GM19238 (cell line): ENCODE results near the gene TEDDM1.
"Not testable (repeated sequence)": the region's sequence is repeated elsewhere in the genome, so short reads cannot be mapped to it uniquely, and the experiment has no call there.

Source experiments
- DNase-seq: peaks from one replicate; pipeline ENCODE4 v3.0.0; 2011; ENCODE audit warnings: low spot score; ENCODE audit not compliant: insufficient read length

TEDDM1 gene

DNA sequence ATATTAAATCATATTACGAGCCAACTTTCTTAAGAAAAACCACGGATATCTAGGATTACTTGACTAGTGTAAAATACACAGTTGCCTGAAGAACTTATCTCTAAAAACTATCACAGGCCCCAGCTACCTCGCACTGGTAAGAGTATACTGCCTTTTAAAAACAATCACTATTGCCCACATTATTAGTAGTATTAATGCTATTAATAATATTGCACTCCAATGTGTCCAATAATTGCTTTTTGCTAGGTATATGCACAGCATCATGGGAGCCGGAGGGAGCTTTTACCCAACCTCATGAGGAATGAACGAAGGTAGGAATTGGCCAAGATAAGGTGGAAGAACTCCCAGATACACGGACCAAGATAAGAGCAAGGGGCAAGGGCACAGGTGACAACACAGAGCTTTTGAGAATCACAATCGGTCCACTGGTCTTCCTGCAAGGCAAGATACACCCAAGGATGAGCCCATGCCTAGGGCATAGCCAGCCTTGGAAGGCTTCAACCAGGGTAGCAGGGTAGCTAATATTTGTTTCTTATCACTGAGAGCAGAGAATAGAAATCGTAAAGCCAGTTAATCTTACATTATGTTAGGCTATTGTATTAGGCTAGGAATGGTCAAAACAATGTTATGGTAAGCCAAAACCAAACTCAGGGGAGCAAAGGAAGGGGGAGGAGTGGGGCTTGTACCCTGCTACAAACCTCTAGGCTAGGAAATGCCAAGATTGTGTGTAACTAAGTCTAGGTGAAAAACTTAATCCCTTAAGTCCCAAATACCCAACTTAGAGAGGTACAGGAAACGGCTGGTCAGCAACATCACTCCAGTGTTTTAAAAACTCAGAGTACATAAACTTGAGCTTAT, 18.3 kb downstream of the TEDDM1 start:
- DNase-seq: no peak

DNA sequence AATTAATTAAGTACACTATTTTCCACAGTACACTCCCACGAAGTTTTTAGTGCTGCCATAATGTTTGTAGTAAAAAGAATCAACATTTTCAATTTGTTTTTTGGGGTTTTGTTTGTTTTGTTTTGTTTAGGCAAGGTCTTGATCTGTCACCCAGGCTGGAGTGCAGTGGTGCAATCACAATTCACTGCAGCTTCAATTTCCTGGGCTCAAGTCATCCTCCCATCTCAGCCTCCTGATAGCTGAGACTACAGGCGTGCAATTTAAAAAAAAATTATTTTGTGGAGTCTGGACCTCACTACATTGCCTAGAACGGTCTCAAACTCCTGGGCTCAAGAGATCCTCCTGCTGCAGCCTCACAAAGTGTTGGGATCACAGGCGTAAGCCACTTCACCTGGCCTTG, 20.3 kb downstream of the TEDDM1 start:
- no peak for DNase-seq

DNA sequence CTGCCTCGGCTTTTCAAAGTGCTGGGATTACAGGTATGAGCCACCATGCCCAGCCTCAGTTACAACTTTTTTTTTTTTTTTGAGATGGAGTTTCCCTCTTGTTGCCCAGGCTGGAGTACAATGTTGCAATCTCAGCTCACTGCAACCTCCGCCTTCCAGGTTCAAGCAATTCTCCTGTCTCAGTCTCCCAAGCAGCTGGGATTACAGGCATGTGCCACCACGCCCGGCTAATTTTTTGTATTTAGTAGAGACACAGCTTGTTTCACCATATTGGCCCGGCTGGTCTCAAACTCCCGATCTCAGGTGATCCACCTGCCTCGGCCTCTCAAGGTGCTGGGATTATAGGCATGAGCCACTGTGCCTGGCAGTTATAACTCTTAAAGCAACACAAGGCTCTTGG, 20.7 kb downstream of the TEDDM1 start:
- not testable (repeated sequence) for DNase-seq

DNA sequence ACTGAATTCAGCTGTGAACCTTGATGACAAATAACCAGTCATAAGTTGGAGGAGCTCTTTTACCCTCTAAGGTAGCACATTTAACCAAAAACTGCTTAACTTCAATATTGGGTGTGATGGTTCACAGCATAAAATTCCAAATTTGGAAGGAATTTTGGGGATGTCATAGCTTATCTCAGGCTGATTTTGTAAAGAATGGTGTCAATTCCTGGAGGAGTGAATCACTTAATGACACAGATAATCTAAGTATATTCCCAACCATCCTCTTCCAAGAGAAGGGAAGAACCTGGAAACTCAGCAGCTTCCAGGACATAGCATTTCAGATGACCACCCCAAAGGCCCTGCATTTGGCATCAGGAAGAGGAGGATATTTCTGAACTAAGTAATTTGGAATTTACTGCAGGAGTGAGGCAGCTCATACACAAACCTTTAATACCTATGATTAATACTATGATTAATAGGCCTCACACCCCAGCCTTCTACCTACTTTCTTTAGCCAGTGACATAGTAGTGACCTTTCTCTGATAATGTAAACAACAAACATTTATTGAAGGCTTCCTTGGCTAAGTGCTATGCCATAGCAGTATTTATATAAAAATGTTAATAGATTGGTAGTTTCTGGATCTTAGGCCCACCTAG, 23.4 kb downstream of the TEDDM1 start:
- no peak for DNase-seq

DNA sequence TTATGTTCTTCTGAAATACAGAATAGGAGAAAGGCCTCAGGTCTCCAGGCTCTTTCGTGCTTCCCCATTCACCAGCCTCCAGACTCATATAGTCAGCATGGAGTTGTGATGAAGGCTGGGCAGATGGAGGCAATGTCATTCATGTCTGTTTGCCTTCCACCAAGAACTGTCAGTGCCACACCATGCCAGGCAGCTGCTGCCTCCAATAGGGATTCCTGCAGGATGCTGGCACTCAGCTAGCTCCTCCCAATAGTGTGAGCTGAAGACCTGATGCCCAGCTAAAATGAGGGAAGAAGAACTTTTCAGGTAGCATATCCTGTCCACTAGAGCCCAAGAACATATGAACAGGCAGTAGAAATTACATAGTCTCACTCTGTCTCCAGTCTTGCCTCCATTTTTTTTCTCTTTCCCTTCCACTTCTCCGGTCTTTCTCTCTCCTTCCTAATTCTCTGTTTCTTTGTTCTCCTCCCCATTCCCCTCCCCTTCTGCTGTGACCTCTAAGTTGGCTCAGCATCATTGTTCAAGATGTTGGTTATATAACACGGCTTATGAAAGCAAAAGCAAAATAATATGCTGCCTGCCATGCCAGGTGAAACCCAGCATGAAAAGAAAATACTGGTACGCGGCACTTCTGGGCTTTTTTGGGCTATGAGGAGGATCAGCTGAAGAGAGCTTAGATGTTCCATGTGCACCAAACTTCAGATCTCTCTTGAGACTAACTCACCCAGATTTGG, 26.2 kb downstream of the TEDDM1 start:
- no peak for DNase-seq

DNA sequence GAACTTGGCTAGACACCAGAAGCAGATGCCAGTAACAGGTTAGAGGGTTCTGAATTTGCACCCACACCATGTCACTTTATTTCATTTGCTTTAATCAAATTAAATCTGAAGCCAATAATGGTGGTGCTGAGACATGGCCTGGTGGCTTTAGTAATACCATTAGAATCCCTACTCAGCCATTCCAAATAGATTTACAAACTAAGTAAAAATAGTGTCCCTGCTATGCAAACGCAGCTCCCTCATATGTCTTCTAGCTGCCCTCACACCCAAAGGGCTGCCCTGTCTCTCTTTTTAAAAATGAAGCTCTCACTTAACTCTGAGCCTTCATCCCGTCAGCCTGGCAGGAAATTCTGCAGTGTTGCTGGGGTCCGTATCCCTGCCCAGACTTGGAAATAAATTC, 29.9 kb downstream of the TEDDM1 start:
- no peak for DNase-seq

DNA sequence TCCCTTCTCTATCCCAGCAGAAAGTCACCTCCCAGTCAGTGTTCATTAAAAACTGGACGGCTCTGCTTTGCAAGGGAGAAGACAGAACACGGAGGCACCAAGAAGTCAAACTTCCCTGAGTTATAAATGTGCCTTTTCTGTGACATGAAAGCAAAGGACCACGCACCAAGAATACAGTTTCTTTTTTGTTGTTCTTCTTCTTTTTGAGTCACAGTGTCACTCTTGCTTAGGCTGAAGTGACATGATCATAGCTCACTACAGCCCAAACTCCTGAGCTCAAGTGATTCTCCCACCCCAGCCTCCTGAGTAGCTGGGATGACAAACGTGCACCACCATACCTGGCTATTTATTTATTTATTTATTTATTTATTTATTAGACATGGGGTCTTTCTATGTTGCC, 31.6 kb downstream of the TEDDM1 start:
- no peak for DNase-seq

DNA sequence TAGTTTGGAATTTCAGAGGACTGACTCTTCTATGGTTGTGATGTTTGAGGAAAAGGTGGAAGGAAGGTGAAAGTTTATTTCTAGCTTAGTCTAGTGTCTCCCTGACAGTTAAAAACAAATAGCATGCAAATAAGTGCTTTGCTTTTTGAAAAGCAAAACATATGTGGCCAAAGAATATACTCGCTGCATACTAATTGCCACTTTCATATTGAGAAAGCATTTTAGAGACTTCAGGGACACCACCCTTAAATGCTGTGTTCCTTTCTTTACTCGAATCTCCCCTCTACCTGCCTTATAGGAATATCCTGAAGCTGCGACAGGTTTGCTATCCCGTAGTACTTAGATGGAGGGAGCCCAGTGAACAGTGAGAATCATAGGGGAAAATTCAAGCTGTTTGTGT, 32.1 kb downstream of the TEDDM1 start:
- DNase-seq: no peak

DNA sequence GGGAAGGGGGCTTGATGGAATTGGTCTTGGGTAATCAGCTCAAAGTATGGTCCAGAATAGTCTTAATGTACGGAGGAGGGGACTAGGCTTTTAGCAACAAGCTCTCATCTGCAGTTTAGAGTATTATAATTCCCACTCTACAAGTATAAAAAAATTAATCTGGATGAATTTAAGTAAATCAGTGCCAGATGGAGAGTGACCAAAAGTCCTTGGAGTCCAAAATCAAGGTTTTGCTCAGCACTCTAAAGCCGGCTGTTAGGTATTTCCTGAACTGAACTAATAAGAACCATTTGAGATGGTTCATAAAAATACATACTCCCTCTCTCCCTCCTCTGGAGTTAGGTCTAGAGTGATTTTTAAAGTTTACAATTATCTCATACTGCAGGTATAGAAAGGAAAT, 32.5 kb downstream of the TEDDM1 start:
- no peak for DNase-seq

DNA sequence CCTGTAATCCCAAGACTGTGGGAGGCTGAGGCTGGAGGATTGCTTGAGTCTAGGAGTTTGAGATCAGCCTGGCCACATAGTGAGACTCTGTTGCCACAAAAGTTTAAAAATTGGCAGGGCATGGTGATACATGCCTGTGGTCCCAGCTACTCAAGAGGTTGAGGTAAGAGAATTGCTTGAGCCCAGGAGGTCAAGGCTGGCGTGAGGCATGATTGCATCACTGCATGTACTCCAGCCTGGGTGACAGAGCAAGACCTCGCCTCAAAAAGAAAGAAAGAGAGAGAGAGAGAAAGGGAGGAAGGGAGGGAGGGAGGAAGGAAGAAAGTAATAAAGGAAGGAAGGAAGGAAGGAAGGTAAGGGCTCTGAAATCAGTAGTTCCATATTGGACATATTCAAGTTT, 33.9 kb downstream of the TEDDM1 start:
- DNase-seq: no peak

DNA sequence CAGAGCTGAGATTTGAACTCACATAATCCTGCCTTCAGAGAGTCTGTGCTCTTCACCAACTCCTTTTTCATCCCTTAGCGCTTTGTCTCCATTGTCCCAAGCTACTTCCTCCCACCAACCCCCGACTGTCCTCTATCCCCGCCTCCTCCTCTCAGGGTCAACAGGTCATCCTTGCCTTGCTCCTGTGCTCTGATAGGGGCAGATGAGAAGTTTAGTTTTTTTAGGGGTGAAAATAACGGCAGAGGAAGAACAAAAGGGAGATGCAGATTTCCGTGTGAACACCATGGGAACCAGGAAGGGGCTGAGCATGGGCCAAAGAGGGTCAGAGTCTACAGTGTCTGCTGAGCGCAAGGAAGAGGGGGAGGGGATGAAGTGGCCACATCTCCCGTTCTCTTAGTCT, 40.8 kb downstream of the TEDDM1 start:
- DNase-seq: no peak

DNA sequence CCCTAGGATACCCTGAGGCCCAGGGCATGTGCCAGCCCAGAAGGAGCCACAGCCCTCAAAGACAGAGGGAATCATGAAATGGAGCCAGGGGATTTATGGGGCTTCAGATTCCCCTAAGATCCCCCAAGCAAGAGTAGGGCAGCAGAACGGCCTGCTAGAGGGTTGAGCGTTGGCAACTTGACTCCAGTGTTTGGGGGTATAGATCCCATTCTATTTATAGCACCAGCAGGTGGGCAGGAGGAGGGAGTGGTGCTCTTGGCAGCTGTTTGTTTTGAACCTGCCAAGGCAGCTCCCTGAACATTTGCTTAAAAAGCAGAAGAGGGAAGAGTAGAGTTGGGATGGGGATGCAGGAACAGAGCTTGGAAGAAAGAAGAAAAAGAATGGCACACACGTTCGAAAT, 42.6 kb downstream of the TEDDM1 start:
- DNase-seq: no peak

DNA sequence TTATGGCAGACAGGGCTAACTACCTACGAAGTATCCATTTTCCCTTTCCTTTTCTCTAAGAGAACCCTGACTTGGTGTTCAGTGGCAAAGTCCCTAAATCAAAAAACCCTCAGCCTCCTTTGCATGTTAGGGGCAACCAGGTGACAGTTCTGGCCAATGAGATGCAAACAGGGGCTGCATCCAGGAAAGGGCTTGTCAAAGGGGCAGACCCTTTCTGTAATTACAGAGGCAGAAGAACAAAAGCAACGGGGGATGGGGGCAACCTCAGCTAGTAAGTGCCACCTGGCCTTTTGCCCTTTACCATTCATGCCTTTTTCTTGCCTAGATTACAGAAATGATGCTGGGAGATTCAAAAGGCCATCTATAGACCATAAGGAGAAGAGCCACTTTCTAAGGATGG, 43.3 kb downstream of the TEDDM1 start:
- no peak for DNase-seq

DNA sequence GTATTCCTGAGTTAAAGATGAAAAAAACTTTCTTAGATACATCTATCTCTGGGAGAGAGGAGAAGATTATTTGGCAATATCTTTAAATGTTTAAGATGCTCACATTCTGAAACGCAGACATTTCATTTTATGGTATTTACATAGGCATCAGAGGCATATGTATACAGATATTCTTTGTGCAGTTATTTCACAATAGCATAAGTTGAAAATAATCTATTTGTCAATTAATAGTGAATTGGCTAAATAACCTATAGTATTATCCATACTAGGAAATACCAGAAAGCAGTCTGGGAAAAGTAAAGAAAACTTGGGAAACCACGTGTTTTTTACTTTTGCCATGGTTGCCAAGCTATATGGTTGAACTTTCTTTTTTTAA, 44.8 kb downstream of the TEDDM1 start:
- DNase-seq: no peak

DNA sequence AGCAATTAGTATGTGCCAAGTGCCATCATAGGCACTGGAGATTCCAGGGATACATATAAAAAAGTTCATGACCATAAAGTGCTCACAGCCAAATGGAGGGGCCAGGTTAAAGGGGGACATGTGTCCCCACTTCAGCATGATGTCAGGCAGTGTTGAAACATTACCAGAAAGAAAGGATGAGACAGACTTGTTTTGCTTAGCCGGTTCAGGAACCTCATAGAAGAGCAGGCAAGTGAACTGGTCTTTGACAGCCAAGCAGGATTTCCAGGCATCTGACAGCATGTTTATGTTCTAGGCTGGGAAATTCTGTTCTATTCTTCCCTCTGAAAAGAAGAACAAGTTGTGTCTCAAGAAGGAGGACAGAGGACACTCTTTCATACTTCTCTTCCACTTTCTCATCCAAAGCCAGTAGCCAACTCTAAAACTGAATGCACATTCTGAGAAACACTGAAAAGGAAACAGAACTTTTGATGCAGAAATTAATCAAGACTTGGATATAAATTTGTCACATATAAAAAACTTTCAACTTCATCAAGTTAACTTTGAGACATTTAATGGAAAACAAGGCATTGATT, 48.6 kb downstream of the TEDDM1 start:
- no peak for DNase-seq

DNA sequence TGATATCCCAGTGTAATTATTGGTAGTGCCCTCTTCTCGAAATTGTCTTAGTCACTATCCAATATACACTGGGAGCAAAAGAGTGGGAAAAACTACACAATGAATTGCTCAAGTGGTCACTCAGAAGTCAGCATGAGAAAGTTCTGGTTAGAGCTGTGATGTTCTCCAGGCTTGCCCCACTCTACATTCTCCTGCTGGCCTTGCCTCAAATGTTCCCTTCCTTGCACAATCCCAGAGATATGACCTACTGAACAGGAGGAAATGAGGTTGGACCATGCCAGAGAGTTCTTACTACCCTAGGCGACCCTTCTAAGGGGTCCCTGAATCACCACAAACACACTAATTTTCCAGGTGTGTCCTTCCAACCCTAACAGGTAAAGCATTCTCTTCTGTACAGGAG, 49.6 kb downstream of the TEDDM1 start:
- DNase-seq: no peak

DNA sequence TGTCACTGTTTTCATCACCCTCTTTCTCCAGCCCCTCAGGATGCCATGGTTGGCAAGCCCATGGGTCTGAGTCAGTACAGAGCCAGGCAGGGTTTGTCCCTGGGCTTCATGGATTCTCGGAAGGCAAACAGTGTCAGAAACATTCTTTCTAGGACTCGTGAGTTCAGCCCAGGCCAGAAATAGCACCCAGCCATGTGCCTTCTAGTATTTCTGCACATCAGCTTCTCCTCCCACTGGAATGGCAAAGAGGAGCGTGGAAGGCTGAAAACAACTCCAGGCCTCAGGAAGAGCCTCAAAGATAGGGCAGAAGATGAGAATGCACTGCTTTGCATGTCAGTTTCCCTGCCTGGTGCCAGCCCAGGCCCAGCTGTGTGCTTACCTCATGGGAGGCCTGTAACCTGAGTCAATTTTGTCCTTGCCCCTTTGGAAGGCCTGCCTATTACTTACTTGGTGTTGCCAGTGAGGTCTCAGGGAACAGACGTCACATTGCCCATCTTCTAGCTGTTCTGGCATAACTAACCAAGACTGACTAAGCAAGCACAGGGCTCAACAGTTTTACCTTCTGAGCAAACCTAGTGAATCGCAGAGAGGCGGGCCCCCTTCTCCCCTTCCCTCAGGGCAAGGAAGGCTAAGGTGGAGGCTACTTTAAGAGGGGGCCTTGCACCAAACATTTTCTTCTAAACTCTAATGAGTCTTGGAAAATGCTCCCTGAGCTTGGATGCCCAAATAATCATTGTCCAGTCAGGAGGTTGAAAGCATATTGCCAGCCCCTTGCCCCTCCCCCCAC, 51.3 kb downstream of the TEDDM1 start:
- no peak for DNase-seq
